ENCODE results near the gene TSGA10.
"Not testable (repeated sequence)": the region's sequence is repeated elsewhere in the genome, so short reads cannot be mapped to it uniquely, and the experiment has no call there.

Gene TSGA10, protein sequence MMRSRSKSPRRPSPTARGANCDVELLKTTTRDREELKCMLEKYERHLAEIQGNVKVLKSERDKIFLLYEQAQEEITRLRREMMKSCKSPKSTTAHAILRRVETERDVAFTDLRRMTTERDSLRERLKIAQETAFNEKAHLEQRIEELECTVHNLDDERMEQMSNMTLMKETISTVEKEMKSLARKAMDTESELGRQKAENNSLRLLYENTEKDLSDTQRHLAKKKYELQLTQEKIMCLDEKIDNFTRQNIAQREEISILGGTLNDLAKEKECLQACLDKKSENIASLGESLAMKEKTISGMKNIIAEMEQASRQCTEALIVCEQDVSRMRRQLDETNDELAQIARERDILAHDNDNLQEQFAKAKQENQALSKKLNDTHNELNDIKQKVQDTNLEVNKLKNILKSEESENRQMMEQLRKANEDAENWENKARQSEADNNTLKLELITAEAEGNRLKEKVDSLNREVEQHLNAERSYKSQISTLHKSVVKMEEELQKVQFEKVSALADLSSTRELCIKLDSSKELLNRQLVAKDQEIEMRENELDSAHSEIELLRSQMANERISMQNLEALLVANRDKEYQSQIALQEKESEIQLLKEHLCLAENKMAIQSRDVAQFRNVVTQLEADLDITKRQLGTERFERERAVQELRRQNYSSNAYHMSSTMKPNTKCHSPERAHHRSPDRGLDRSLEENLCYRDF

DNA sequence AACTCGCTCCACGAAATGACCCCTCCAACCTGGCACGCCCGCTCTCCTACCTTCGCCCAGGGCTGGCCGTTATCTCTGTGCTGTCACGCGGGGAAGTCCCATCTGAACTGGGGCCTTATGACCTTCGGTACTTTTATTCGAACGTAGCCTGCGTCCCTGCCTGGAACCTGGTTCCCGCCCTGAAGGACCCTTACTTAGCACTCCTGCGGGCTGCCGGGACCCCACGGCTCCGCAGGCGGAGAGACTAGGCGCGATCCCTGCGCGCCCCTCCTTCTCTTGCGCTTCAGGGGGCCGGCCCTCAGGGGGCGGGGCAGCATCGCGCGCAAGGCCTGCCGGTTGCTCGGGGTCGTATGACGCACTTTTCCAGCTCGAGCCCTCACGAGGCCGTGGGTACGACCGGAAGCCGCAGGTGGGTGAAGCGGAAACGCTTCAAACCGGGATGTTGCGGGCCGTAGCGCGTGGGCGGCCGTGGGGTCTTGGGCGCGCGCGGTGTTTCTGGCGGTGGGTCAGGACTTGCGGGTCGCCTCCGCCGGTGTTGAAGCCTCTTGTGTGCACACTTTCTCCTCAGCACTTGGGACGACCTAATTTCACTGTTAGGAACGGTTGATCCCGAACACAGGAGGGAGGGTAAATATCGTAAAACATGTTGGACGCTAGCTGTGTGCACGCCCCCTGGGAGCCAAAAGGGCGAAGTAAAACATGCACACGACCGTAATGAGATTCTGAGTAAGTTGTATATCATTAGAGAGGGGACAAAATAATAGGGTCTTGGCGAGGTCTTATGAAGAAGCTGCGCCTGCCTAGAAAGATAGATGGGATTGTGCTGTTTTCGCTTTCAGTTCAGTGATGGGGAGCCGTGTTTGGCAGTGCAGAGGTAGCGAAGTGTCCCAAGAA, at the start of gene TSGA10, which contains the start of gene LIPT1:
TSS of gene TSGA10 (minus strand) at position 300 of the 894 bp plus-strand sequence. CDS start 45,503 bp downstream, outside the sequence.
TSS of gene LIPT1 (plus strand) at position 325 of the 894 bp plus-strand sequence. CDS start 6,991 bp downstream, outside the sequence.
- peak; percentile 81 for DNase-seq

DNA sequence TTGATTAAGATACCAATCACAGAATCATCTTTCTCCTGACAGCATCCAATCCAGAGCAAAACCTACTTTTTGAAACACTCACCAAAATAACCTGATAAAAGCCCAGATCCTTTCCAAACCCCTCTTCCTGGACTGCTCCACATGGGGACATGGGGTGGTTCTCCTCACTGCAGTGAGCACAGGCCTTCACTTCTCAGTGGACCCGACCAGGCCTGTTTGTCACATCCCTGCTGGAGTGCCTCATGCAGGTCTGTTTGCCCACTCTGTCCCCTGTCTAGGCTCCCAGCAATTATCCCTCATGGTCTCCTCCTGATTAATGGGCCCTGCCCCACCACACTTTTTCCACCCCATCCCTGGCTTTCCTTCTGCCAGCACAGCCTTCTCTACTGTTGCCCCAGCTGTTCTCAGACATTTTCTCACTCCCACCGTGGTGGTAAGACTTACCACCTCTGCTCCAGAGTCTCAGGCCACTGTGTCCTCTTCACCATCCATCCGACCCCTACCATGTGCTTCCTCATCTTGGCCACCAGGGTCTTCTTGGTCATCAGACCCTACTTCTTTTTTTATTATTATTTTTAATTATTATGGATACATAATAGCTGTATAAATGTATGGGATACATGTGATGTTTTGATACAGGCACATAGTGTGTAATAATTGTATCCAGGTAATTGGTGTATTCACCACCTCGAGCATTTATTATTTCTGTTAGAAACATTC, 47.4 kb upstream of the TSGA10 start:
- no peak for DNase-seq

DNA sequence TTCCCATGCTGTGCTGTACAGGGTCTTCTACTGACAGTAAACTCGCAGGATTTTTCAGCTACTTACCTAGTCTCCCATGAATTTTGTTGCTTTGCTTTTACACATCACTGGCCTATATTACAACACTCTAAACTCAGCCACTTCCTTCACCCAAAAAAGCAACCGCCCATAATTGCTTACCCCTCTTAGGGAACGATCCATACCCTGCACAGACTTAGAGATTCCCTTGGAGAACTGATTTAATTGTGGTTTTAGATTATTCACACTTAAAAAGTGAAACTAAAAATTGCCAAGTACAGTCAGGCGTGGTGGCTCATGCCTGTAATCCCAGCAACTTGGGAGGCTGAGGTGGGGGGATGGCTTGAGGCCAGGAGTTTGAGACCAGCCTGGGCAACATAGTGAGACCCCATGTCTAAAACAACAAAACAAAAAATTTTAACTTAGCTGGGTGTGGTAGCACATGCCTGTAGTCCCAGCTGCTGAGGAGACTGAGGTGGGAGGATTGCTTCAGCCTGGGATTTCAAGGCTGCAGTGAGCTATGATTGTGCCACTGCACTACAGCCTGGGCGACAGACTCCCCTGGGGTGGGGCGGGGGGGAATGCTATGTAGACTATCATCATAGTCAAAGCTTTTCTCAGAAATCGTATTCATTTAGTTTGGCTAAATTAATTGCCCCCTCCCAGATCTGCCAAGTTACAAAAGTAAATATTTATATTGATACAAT, 45.5 kb upstream of the TSGA10 start:
- no peak for DNase-seq

DNA sequence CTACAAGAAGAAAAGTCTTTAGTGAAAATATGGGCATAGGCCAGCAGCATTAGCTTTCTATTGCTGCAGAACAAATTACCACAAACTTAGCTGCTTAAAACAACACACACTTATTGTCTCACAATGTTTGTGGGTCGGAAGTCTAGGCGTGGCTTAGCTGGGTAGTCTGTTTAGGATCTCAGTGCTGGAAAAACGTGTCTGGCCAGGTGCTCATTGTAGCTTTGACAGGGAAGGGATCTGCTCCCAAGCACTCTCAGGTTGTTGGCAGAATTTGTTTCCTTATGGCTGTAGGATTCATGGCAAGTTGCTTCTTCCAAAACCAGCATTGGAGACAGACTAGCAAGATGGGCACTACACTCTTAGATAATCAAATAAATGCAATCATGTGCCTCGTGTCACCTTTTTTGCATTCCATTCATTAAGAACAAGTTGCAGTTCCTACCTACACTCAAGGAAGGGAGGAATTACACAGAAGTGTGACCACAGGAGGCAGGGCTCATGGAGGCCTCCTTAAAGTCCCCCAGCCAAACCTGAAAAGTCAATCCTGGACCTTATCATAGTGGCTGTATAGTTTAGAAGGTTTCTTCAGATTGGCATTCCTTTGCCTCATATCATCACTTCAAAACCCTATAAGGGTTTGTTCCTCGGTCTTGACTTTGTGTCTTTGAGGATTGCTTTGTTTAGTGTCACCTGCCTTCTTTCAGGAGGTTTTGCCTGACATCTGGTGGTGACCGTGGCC, 43.5 kb upstream of the TSGA10 start:
- DNase-seq, result no peak

DNA sequence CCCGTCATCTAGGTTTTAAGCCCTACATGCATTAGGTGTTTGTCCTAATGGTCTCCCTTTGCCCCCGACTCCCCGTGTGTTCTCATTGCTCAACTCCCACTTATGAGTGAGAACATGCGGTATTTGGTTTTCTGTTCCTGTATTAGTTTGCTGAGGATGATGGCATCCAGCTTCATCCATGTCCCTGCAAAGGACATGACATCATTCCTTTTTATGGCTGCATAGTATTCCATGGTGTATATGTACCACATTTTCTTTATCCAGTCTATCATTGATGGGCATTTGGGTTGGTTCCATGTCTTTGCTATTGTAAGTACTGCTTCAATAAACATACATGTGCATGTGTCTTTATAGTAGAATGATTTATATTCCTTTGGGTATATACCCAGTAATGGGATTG, 37.6 kb upstream of the TSGA10 start:
- not testable (repeated sequence) for DNase-seq

DNA sequence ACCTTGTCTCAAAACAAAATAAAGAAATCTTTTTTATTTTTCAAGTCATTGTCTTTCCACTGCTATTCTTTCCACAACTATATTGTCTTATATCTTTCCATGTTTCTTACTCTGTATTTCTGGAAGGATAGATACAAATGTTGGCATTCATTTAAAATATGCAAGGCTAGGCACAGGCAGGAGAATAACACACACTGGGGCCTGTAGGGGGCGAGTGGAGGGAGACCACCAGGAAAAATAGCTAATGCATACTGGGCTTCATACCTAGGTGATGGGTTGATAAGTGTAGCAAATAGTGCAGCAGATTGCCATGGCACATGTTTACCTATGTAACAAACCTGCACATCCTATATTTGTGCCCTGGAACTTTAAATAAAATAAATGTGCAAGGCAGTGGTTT, 35.8 kb upstream of the TSGA10 start:
- no peak for DNase-seq

DNA sequence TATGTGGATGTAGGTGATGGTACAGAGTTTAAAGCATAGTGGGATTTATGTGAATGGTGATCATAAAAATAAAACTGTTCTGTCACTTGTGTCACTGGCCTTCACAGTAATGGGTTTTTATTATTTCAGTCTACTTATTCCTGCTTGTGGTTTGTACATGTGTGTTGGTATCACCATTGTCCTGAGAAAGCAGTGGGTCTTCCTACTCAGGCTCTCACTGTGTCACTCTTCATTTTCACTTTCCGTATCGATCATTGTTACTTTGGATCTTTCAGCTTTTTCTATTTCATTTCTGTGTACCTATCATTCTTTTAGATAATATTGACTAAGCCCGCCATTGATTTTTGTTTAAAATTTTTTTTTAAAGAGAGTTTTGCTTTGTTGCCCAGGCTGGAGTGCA, 33.6 kb upstream of the TSGA10 start:
- DNase-seq, result no peak

DNA sequence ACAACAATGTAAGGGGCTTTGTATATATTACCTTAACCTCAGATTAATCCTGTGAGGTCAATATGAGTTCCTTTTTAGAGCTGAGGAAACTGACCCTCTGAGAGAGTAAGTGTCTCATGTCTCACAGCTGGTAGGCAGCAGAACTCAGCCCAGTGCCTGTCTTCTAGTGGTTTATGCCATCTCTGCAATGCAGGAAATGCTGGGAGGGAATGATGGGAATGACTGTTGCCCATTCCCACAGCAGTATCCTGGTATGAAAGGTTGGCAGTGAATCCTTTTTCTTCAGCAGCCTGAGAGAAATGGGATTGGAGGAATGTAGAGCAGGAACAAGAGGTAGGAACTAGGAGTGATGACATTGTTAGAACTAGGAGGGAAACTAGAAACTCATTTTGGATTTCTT, 32.3 kb upstream of the TSGA10 start:
- no peak for DNase-seq

DNA sequence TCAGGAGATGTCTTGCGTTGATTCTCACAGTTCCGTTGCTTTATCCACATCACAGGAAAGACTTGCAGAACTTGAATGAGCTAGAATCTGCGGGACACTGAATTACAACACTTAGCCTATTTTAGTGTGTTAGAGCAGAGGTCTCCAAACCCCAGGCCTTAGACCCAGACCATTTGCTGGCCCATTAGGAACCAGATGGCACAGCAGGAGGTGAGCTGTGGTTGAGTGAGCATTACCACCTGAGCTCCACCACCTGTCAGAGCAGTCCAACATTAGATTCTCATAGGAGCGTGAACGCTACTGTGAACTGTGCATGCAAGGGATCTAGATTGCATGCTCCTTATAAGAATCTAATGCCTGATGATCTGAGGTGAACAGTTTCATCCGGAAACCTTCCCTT, 30.1 kb upstream of the TSGA10 start:
- DNase-seq, result no peak

DNA sequence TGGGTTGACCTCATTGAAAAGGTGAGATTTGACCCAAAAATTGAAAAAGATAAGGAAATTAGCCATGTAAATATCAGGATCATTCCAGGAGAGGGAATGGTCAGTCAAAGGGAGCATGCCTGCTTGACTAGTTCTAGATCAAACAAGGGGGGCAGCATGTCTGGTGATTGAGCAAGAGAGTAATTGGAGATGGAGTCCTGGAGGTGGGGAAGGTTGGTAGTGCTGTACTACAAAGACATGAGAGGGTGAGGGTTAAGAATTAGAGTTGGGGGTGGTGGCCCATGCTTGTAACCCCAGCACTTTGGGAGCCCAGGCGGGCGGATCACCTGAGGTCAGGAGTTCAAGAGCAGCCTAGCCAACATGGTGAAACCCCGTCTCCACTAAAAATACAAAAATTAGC, 28.3 kb upstream of the TSGA10 start:
- no peak for DNase-seq

DNA sequence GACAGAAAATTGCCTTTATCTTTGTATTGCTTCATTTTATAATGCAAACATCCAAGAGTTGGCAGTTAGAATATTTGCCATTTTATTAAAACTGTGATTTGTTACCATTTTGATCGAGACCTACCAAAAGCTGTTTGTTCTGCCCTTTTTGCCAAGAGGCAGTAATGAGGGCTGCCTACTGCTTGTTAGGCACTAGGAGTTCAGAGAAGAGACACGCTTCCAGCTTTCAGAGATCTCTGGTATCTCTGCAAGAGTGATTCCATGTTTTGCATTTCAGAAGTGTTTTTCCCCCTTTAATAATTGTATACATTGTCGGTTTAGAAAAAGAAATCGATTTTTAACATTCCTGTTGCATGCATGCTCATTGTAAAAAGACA, 26.9 kb upstream of the TSGA10 start:
- DNase-seq, result no peak

DNA sequence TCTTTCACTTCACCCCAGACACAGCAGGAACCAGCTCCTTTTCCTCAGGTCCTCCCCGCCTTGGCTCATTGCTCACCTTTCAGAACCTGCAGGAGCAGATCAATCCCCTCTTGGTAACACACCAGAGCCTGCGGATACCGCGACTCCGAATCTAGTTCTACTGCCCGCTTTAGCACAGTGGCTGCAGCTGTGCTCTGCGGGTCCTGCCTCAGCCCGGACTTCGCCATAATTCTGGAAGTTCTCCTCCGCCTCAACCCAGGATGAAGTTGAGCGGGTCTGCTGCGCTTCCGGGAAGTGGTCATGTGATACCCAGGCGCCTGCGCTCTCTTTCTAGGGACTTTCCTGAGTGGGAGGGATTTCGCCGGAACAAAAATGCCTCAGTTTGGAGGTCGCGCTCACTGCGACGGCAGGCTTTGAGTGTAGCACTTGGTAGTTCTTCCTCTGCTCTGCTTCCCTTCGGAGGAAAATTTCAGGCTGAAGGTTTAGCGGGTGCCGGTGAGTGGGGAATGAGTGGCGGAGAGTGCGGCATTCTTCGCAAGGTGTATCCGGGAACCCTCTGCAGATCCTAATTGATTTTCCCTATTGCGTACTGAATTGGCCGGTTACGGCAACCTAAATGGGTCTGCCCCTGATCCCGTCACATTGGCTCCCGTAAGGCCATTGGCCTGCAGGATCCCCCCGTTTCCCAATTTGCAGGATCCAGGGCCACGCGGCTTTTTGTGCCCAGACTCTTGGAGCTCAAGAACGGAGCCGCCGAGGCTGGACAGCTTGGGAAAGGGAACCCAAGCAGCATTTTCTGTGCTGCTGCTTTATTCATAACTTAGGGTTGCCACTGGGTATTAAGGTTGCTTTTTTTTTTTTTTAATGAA, 26.2 kb upstream of the TSGA10 start, which contains the start of the genes MITD1 and MRPL30:
TSS of gene MITD1 (minus strand) at position 304 of the 869 bp plus-strand sequence. CDS start at position 227, 77 bp downstream.
TSS of gene MRPL30 (plus strand) at position 430 of the 869 bp plus-strand sequence. CDS start 5,020 bp downstream, outside the sequence.
- DNase-seq, result peak; percentile 89

DNA sequence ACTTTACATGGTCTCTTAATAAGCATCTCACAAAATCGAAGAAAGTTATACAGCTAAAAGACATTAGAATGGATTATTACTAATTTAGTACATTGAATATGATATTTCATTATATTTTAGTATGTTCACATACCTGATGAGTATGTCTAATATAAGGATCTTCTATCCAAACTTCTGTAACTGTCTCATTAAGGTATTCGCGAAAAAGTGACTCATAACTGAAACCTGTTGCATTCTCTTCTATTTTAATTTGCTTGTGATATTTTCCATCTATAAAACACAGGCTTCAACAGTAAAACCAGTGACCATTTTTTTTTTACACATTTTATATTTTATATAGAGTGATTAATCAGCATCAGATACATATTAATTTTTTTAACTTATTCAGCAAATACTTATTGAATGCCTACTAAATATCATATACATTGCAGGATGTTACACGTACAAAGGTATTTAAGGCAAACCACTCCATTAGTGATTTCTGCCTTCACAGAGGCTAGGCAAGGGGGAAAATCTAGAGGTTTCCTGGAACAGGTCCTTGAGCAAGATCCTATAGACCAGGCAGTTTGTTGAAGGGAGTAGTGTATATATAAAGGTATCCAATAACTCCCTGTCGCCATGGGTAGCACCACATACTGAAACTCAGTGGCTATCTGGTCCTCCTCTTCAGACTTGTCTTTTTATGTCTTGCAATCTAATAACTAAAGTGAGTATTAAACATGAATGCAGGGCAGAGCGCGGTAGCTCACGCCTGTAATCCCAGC, 16.8 kb upstream of the TSGA10 start:
- no peak for DNase-seq

DNA sequence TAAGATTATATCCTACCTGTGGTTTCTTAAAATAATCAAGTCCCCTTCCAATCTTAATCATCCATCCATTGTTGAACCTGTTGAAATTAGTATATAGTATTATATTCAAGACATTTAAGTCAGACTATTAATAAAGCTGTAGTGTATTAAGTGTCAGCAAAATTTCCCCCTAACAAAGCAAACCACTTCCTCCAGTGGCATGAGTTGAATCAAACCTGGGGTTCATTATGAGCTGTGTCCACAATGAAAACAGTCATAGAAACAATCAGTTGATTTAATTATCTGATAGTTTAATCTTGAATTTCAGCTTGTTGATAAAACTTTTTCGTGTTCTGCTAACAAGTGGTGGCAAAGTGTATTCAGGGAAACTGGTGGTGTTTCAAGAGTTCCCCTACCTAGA, 14.8 kb upstream of the TSGA10 start:
- DNase-seq, result no peak

DNA sequence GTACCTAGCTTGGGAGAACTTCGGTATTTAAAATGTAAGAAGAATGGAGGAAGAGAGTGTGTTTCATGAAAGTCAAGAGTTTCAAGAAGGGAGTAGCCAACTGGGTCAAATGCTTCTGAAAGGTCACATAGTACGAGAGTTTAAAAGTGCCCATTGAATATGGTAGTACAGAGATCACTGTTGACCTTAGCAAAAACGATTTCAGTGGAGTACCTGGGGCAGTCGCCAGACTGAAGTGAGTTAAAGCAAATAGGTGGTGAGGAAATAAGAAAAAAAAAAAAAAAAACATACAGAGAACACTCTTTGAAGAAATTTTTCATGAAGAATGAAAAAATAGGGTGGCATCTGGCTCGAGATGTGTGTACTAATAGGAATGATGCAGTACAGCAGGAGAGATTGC, 11.5 kb upstream of the TSGA10 start:
- no peak for DNase-seq

DNA sequence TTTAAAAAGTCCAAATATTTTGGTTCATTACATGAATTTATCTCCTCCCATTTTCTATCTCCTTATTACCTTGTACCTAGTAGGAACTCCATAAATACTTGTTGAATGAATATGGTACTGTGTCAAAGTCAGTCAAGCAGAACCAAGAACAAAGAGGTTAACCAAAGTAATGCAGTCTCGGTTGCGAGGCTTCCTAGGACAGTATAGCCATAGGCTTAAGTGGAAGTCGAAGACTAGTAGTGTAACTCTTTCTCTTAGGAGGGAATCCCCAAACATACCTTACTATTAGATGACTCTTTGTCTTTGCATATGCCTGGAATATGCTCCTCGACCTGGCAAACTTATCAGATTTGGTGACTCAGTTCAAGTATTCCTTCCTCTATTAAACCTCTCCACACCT, 4.9 kb upstream of the TSGA10 start:
- no peak for DNase-seq

DNA sequence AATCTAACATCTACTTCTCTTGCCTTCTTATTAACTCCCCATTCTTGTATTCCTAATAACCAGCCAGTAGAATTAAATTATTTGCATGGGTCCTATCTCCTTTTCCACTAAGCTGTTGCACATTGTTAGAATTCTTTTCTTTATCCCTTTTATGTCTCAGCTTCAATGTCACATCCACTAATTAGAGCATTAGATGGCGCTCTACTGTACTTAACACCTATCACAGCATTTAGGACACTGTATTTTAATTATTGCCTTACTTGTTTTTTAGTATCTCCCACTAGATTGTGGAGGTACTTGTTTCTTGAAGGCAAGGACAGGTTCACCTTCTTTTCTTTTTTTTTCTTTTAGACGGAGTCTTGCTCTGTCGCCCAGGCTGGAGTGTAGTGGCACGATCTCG, 3.9 kb upstream of the TSGA10 start:
- DNase-seq, result no peak

DNA sequence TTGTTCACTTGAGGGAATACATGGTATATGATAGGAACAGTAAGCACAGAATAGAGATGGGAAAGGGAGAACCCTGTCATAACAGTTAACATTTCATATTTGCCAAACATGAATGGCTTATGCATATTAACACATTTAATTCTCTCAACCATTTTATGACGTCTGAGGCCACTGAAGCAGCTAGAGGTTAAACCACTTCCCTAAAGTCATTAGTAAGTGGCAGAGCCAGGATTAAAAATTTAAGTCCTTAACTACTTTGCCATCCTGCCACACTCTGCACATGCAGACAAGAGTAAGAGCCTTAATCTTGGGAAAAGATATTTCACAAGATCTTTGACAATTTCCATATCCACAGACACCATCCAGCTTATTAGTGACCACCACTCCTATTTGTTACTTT, 2.1 kb upstream of the TSGA10 start:
- no peak for DNase-seq

All from NCI-H1048 (cell line).